IPS-18c (cell line): ENCODE data around the gene VASH1.

ENCODE experiments used
- H3K4me3 ChIP-seq: 2 replicates; pipeline ENCODE4 v1.7.0; 2013; ENCODE audit warnings: low read depth, mild to moderate bottlenecking, low read length, moderate library complexity; ENCODE audit not compliant: insufficient read depth
- H3K9me3 ChIP-seq: one replicate; pipeline ENCODE4 v1.6.1; 2013; ENCODE audit warnings: mild to moderate bottlenecking, low read length, moderate library complexity; ENCODE audit not compliant: control insufficient read depth, insufficient read depth

VASH1 gene

GRCh38 chr14:76765461-76765931, 4.2 kb downstream of the VASH1 start:
- Histone ChIP-seq H3K9me3 (peaks cover 2% of the 10 kb centered on the region), H3K4me3 (no peak overlapping the region)

- peaks cover 2% of the 10 kb centered on the region for H3K9me3 ChIP-seq
- 0 out of 2 replicates have a peak overlapping the region, but pooled peaks have one; percentile 2 for H3K4me3 ChIP-seq
Measured at GRCh38 chr14:76767681-76768656, 6.7 kb downstream of the VASH1 start.

GRCh38 chr14:76768671-76769500, 7.6 kb downstream of the VASH1 start:
- H3K4me3 ChIP-seq: no peak overlapping the region
- peaks cover 2% of the 10 kb centered on the region for H3K9me3 ChIP-seq

- Histone ChIP-seq H3K9me3 (peaks cover 2% of the 10 kb centered on the region), H3K4me3 (no peak overlapping the region)
Measured at GRCh38 chr14:76769636-76770292, 8.5 kb downstream of the VASH1 start.

- H3K9me3 ChIP-seq: peaks cover 2% of the 10 kb centered on the region
- no peak overlapping the region for H3K4me3 ChIP-seq
Measured at GRCh38 chr14:76770521-76771436, 9.5 kb downstream of the VASH1 start.

- Histone ChIP-seq H3K9me3 (peaks cover 2% of the 10 kb centered on the region), H3K4me3 (no peak overlapping the region)
Measured at GRCh38 chr14:76771437-76771980, 10.2 kb downstream of the VASH1 start.

GRCh38 chr14:76772300-76773187, 11.3 kb downstream of the VASH1 start:
- Histone ChIP-seq H3K4me3 (no peak overlapping the region), H3K9me3 (peaks cover 2% of the 10 kb centered on the region)

- Histone ChIP-seq H3K4me3 (no peak overlapping the region), H3K9me3 (peaks cover 2% of the 10 kb centered on the region)
Measured at GRCh38 chr14:76773188-76773885, 12.1 kb downstream of the VASH1 start.

- H3K9me3 ChIP-seq: peaks cover 2% of the 10 kb centered on the region
- no peak overlapping the region for H3K4me3 ChIP-seq
Measured at GRCh38 chr14:76773956-76774820, 12.9 kb downstream of the VASH1 start.

GRCh38 chr14:76774821-76775694, 13.8 kb downstream of the VASH1 start:
- Histone ChIP-seq H3K4me3 (no peak overlapping the region), H3K9me3 (no peaks in the 10 kb centered on the region)

- Histone ChIP-seq H3K9me3 (no peaks in the 10 kb centered on the region), H3K4me3 (no peak overlapping the region)
Measured at GRCh38 chr14:76775695-76776427, 14.6 kb downstream of the VASH1 start.

GRCh38 chr14:76776428-76777251, 15.4 kb downstream of the VASH1 start:
- H3K4me3 ChIP-seq: no peak overlapping the region

More at GRCh38 chr14:76776428-76777251, 15.4 kb downstream of the VASH1 start:
- H3K9me3 ChIP-seq: no peaks in the 10 kb centered on the region
